A549 (cell line): ENCODE measurements around the gene PACS2.

Experiments
- CEBPB ChIP-seq, 2 experiments: fragments of >200 bp in 1 of 2; sonication (Bioruptor Twin) in 1 of 2; formaldehyde crosslinking in 1 of 2; IDR thresholded peaks; 2 replicates each; pipeline ENCODE4 v1.6.1; 2012 to 2016
- CTCF ChIP-seq: fragments of >200 bp; sonication (Bioruptor Twin); formaldehyde crosslinking; IDR thresholded peaks from 3 replicates; pipeline ENCODE4 v1.5.1; 2016
- EP300 ChIP-seq, 2 experiments: fragments of >200 bp; sonication (Bioruptor Twin); formaldehyde crosslinking; IDR thresholded peaks; 2 replicates in 1 of 2; 3 replicates in 1 of 2; pipeline ENCODE4 v1.6.1; 2016 to 2017
- ESRRA ChIP-seq: fragments of 150-350 bp; IDR thresholded peaks from 2 replicates; pipeline ENCODE4 v1.6.1; 2014; ENCODE audit warnings: mild to moderate bottlenecking, low read length, borderline replicate concordance
- FOSB ChIP-seq: fragments of 250-450 bp; sonication (Bioruptor Pico); IDR thresholded peaks from 2 replicates; pipeline ENCODE4 v1.5.0; 2020; ENCODE audit warnings: mild to moderate bottlenecking, moderate library complexity
- HDAC2 ChIP-seq: fragments of 200-600 bp; sonication (generic); IDR thresholded peaks from 2 replicates; pipeline ENCODE4 v1.6.1; 2016
- KDM1A ChIP-seq: fragments of 200-600 bp; sonication (generic); IDR thresholded peaks from 2 replicates; pipeline ENCODE4 v1.6.1; 2016; ENCODE audit warnings: low read depth, mild to moderate bottlenecking
- MAX ChIP-seq: IDR thresholded peaks from 2 replicates; pipeline ENCODE4 v1.6.1; 2012
- MYC ChIP-seq: IDR thresholded peaks from 2 replicates; pipeline ENCODE4 v1.6.1; 2012; ENCODE audit warnings: mild to moderate bottlenecking, inconsistent platforms, low read length, improper control_type of control experiment, borderline replicate concordance
- NR3C1 ChIP-seq: fragments of >200 bp; sonication (Bioruptor Twin); formaldehyde crosslinking; IDR thresholded peaks from 3 replicates; pipeline ENCODE4 v1.6.1; 2017
- PBX3 ChIP-seq: IDR thresholded peaks from 2 replicates; pipeline ENCODE4 v1.6.1; 2012
- POLR2A ChIP-seq: IDR thresholded peaks from 2 replicates; pipeline ENCODE4 v1.6.1; 2012; ENCODE audit warnings: mild to moderate bottlenecking, low read length
- RAD21 ChIP-seq, 2 experiments: fragments of >200 bp in 1 of 2; sonication (Bioruptor Twin) in 1 of 2; formaldehyde crosslinking in 1 of 2; IDR thresholded peaks in 1 of 2; conservative IDR thresholded peaks in 1 of 2; 2 replicates in 1 of 2; 3 replicates in 1 of 2; pipeline ENCODE4 v1.6.1; 2012 to 2018; ENCODE audit warnings: inconsistent platforms in 1 of 2
- RFX5 ChIP-seq: fragments of 450-650 bp; IDR thresholded peaks from 2 replicates; pipeline ENCODE4 v1.7.1; 2014; ENCODE audit warnings: antibody characterized with exemption, mild to moderate bottlenecking, moderate library complexity

GRCh38 chr14:105304565-105304964 lies 10.0 kb upstream of the PACS2 start:
- no peak for TF ChIP-seq CEBPB (IDR thresholded peaks at IDR 0.05)
- no peak for TF ChIP-seq POLR2A
- TF ChIP-seq PBX3, result no peak
- TF ChIP-seq KDM1A, result no peak
- TF ChIP-seq RFX5, result no peak
- no peak for TF ChIP-seq CTCF
- TF ChIP-seq MAX, result no peak
- TF ChIP-seq NR3C1, result no peak
- no peak for TF ChIP-seq ESRRA
- TF ChIP-seq RAD21 (conservative IDR thresholded peaks at IDR 0.05 in 1 of 2, IDR thresholded peaks at IDR 0.05 in 1 of 2), result no peak
- no peak for TF ChIP-seq FOSB (CRISPR knock-in tag)
- TF ChIP-seq EP300 (IDR thresholded peaks at IDR 0.05), result no peak
- TF ChIP-seq HDAC2, result no peak
- no peak for TF ChIP-seq MYC
